ENCODE measurements around the gene NEURL1B. TPM values are rescaled to one million over a fixed set of nuclear protein-coding genes. Genes with fewer than 3 reads are reported as not detected.
"Not testable (repeated sequence)": the region's sequence is repeated elsewhere in the genome, so short reads cannot be mapped to it uniquely, and the experiment has no call there.

NEURL1B gene
- total RNA-seq, 6 experiments from 2014 or later: 4.9 to 9.8 (median 6.4) TPM

- H3K36me3 ChIP-seq: no peaks in the 10 kb centered on the region
- ATAC-seq: no peak
- H3K4me1 ChIP-seq: no peaks in the 10 kb centered on the region
- H3K27me3 ChIP-seq: no peaks in the 10 kb centered on the region
- no peak overlapping the region for H3K27ac ChIP-seq
- 90% methylated on average over 3 of the region's 15 CpGs for WGBS (ENCODE audit: insufficient coverage, low coverage, low lambda C conversion rate, missing lambda C conversion rate)
- DNase-seq: peak in 1 of 3 donors; percentile 38
- H3K4me3 ChIP-seq: no peak overlapping the region
- H3K9me3 ChIP-seq: no peaks in the 10 kb centered on the region
- TF ChIP-seq POLR2A (IDR thresholded peaks at IDR 0.05): no peak
- TF ChIP-seq CTCF (IDR thresholded peaks at IDR 0.05): no peak
- intact Hi-C loops (cut with DNase I): no loop called here
Observed at GRCh38 chr5:172676914-172677475, 35.9 kb downstream of the NEURL1B start.

- H3K4me1 ChIP-seq; H3K4me3 ChIP-seq; H3K27me3 ChIP-seq; H3K36me3 ChIP-seq; intact Hi-C loops (cut with DNase I); H3K27ac ChIP-seq; H3K9me3 ChIP-seq: not testable (repeated sequence)
- ATAC-seq (peak in 1 of 4 donors; percentile 48), DNase-seq (peak in 1 of 3 donors; percentile 5)
- 87% methylated on average over 5 of the region's 5 CpGs for WGBS (ENCODE audit: insufficient coverage, low coverage, low lambda C conversion rate, missing lambda C conversion rate)
Observed at GRCh38 chr5:172678362-172678874, 37.4 kb downstream of the NEURL1B start.

- no peaks in the 10 kb centered on the region for H3K9me3 ChIP-seq
- intact Hi-C loops (cut with DNase I): no loop called here
- H3K27ac ChIP-seq: no peak overlapping the region
- H3K36me3 ChIP-seq: no peaks in the 10 kb centered on the region
- TF ChIP-seq POLR2A (IDR thresholded peaks at IDR 0.05) (no peak), CTCF (IDR thresholded peaks at IDR 0.05) (no peak)
- H3K4me1 ChIP-seq: no peaks in the 10 kb centered on the region
- DNase-seq: peak in 2 of 3 donors; percentile 56 to 65
- H3K4me3 ChIP-seq: no peak overlapping the region
- 100% methylated on average over 1 of the region's 7 CpGs for WGBS (ENCODE audit: insufficient coverage, low coverage, low lambda C conversion rate, missing lambda C conversion rate)
- no peaks in the 10 kb centered on the region for H3K27me3 ChIP-seq
- ATAC-seq: peak; percentile 37 to 66 (median 48)
Observed at GRCh38 chr5:172678902-172679301, 37.8 kb downstream of the NEURL1B start.

GRCh38 chr5:172679628-172680212 is 38.7 kb downstream of the NEURL1B start:
- no peak overlapping the region for H3K27ac ChIP-seq
- intact Hi-C loops (cut with DNase I): no loop called here
- no peak for ATAC-seq

More at GRCh38 chr5:172679628-172680212, 38.7 kb downstream of the NEURL1B start:
- Histone ChIP-seq H3K27me3 (no peaks in the 10 kb centered on the region), H3K4me1 (no peaks in the 10 kb centered on the region), H3K36me3 (no peaks in the 10 kb centered on the region), H3K4me3 (no peak overlapping the region), H3K9me3 (no peaks in the 10 kb centered on the region)
- no peak for TF ChIP-seq CTCF (IDR thresholded peaks at IDR 0.05)
- no peak for TF ChIP-seq POLR2A (IDR thresholded peaks at IDR 0.05)
- 83% methylated on average over 4 of the region's 8 CpGs for WGBS (ENCODE audit: insufficient coverage, low coverage, low lambda C conversion rate, missing lambda C conversion rate)
- no peak for DNase-seq

Measured in right lobe of liver (tissue), 6 donors.